Heart left ventricle (tissue), 16 donors: ENCODE results near the gene TMEM169. TPM values are rescaled to one million over a fixed set of nuclear protein-coding genes. Genes with fewer than 3 reads are reported as not detected.

ENCODE experiments used
- ATAC-seq, 4 donors: fragments of 200-7000 bp; cut with Tn5 transposase; one replicate each; pipeline ENCODE4 v1.9.1; 2020 to 2022; ENCODE audit warnings: moderate library complexity in 4 of 4, mild to moderate bottlenecking in 3 of 4, moderate number of reproducible peaks in 1 of 4
- DNase-seq, 5 donors: peaks; one replicate each; pipeline ENCODE4 v3.0.0-alpha.2; 2020
- H3K27ac ChIP-seq, 12 donors: fragments of 200-600 bp; sonication (generic) in 4 of 12; one replicate each; pipeline versions ENCODE4 v1.5.0 to v1.8.0; 2016 to 2022; ENCODE audit warnings: mild to moderate bottlenecking in 2 of 12
- H3K27me3 ChIP-seq, 9 donors: fragments of 200-600 bp; sonication (generic) in 2 of 9; one replicate each; pipeline versions ENCODE4 v1.5.1 to v1.8.0; 2016 to 2022; ENCODE audit warnings: mild to moderate bottlenecking in 3 of 9
- H3K36me3 ChIP-seq, 9 donors: fragments of 200-600 bp; sonication (generic) in 2 of 9; one replicate each; pipeline versions ENCODE4 v1.5.0 to v1.8.0; 2018 to 2022; ENCODE audit warnings: mild to moderate bottlenecking in 2 of 9
- H3K4me1 ChIP-seq, 12 donors: fragments of 200-600 bp; sonication (generic) in 4 of 12; one replicate each; pipeline versions ENCODE4 v1.5.0 to v1.8.0; 2016 to 2022; ENCODE audit warnings: mild to moderate bottlenecking in 3 of 12
- H3K4me3 ChIP-seq, 12 donors: fragments of 200-600 bp; sonication (generic) in 4 of 12; one replicate each; pipeline versions ENCODE4 v1.5.0 to v1.8.0; 2017 to 2022; ENCODE audit warnings: mild to moderate bottlenecking in 9 of 12, moderate library complexity in 4 of 12
- H3K9me3 ChIP-seq, 12 donors: fragments of 200-600 bp; sonication (generic) in 4 of 12; one replicate each; pipeline versions ENCODE4 v1.5.0 to v1.8.0; 2016 to 2022; ENCODE audit warnings: mild to moderate bottlenecking in 1 of 12
- POLR2A ChIP-seq, 2 donors: fragments of 450-650 bp; IDR thresholded peaks; one replicate each; pipeline ENCODE4 v1.6.1; 2017; ENCODE audit warnings: antibody characterized with exemption in 2 of 2, mild to moderate bottlenecking in 2 of 2, moderate library complexity in 2 of 2
- WGBS, 4 donors: extraction: QIAGEN DNeasy Blood & Tissue Kit in 2 of 4; methylation state at CpG; one replicate each; pipeline versions ENCODE4 v1.1.5 to v1.1.7; 2013 to 2018; 5-methylcytosine and 5-hydroxymethylcytosine counted together
- intact Hi-C, 10 donors: fragments of 100-400 bp; cut with DNase I; formaldehyde crosslinking; loops; one replicate each; pipeline versions ENCODE4 v1.11.1 to v1.14.2; 2022
- polyA plus RNA-seq, 2 donors: library from polyadenylated mRNA; stranded (reverse); fragments of 200-250 nt; gene quantifications; one replicate each; pipeline ENCODE4 v1.2.3, GENCODE V29; 2013
- total RNA-seq, 9 donors: library from RNA; depleted of rRNA in 2 of 9; stranded (reverse); fragments of >200 nt in 2 of 9; fragmentation: NEBNext Ultra II Directional in 3 of 9; extraction: Animal tissue kit (Norgen Biotek cat#: 25700) in 3 of 9; gene quantifications; one replicate each; pipeline versions ENCODE4 v1.1.0 to v1.2.4, GENCODE V29; 2016 to 2023
- TF ChIP-seq, protein P1 (sequence below), 12 donors: fragments of 200-600 bp; sonication (generic) in 4 of 12; IDR thresholded peaks; one replicate each; pipeline versions ENCODE4 v1.5.0 to v1.8.0; 2018 to 2022; ENCODE audit warnings: antibody characterized with exemption in 12 of 12, mild to moderate bottlenecking in 5 of 12
- donor health status: ischemic (EF 13 %, LVEDD 7.1; RV severe dilation, severe dysfunction).
- donor health status: healthy with polysubstance abuse.
- donor health status: DM: no; HTN: yes; CAD: no.
- donor health status: DM: no; HTN: no; CAD: no.
- donor health status: ischemic (EF 25% LVEDD 6.9; RV normal size, moderate dysfunction).
- donor health status: ischemic (EF 25% LVEDD 5.7; RV mildly dilated, moderate dysfunction).
- donor health status: healthy.
- donor health status: DM: yes; HTN: yes; CAD: no.
- donor health status: ischemic (EF 35%, LVEDD 5.7; RV mildly dilated, moderate dysfunction).
- donor health status: nonischemic (EF 11% LVEDD 7.7; RV severe dilation, severe dysfunction).
- donor health status: DM: yes; HTN: yes; CAD: no.
- donor health status: PGD.
- donor health status: ischemic (EF 29% LVEDD 5.4; RV normal size, mild dysfunction).
- donor health status: nonischemic (EF 23%, LVEDD 6.1; RV moderate dilation, normal function).

Gene TMEM169
- total and polyA plus RNA-seq, 11 donors, result 0.15 to 1.5 (median 0.32) TPM

DNA sequence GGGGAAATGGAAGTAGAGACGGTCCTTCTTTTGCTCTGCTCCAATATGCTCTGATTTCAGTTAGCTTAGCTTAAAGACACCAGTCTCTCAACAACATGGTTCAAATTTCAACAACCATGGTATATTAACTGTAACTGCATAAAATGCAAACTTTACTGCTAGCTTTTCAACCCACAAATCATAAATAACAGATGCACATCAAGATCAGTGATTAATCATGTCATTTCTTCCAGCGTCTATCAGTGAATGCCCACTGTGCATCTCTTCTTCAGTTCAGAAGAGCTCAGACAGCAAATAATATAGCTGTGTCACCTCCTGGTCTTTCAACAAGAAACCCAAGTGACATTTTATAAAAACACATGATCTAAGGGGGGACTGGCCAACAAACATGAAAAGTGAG, 12.7 kb upstream of the TMEM169 start:
- ATAC-seq (no peak), DNase-seq (no peak)
- Histone ChIP-seq H3K4me1 (no peaks in the 10 kb centered on the region), H3K9me3 (peaks cover 0 to 4% (median 0%) of the 10 kb centered on the region in 12 donors), H3K27ac (no peak overlapping the region), H3K36me3 (peaks cover 0 to 24% (median 22%) of the 10 kb centered on the region in 9 donors), H3K4me3 (no peak overlapping the region), H3K27me3 (no peaks in the 10 kb centered on the region)
- intact Hi-C loops, result no loop called here
- TF ChIP-seq POLR2A (IDR thresholded peaks at IDR 0.05), result no peak
- TF ChIP-seq, protein P1, sequence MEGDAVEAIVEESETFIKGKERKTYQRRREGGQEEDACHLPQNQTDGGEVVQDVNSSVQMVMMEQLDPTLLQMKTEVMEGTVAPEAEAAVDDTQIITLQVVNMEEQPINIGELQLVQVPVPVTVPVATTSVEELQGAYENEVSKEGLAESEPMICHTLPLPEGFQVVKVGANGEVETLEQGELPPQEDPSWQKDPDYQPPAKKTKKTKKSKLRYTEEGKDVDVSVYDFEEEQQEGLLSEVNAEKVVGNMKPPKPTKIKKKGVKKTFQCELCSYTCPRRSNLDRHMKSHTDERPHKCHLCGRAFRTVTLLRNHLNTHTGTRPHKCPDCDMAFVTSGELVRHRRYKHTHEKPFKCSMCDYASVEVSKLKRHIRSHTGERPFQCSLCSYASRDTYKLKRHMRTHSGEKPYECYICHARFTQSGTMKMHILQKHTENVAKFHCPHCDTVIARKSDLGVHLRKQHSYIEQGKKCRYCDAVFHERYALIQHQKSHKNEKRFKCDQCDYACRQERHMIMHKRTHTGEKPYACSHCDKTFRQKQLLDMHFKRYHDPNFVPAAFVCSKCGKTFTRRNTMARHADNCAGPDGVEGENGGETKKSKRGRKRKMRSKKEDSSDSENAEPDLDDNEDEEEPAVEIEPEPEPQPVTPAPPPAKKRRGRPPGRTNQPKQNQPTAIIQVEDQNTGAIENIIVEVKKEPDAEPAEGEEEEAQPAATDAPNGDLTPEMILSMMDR (IDR thresholded peaks at IDR 0.05), result no peak
- 89 to 95% (median 92%) methylated on average over 2 of the region's 2 CpGs for WGBS, 4 donors

DNA sequence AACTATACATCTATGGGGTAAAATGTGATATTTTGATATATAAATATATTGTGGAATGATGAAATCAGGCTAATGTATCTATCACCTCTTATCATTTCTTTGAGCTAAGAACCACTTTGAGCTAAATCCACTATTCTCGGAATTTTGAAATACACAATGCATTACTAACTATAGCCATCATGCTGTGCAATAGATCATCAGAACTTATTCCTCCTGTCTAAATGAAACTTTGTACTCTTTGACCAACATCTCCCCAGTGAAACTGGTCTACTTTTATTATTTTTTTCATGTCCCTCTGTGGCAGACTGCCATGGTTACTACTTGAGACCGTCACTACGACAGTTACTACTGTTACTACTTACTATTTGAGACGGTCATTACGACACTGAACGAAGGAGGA, 11.5 kb upstream of the TMEM169 start:
- WGBS, 4 donors, result 89 to 94% (median 91%) methylated on average over 6 of the region's 6 CpGs
- Histone ChIP-seq H3K36me3 (peaks cover 0 to 16% (median 12%) of the 10 kb centered on the region in 9 donors), H3K9me3 (peaks cover 0 to 4% (median 0%) of the 10 kb centered on the region in 12 donors), H3K27ac (no peak overlapping the region), H3K27me3 (no peaks in the 10 kb centered on the region), H3K4me3 (no peak overlapping the region), H3K4me1 (no peaks in the 10 kb centered on the region)
- TF ChIP-seq, protein P1 (IDR thresholded peaks at IDR 0.05), result no peak
- no peak for TF ChIP-seq POLR2A (IDR thresholded peaks at IDR 0.05)
- ATAC-seq, result no peak
- no peak for DNase-seq
- intact Hi-C loops, result no loop called here

DNA sequence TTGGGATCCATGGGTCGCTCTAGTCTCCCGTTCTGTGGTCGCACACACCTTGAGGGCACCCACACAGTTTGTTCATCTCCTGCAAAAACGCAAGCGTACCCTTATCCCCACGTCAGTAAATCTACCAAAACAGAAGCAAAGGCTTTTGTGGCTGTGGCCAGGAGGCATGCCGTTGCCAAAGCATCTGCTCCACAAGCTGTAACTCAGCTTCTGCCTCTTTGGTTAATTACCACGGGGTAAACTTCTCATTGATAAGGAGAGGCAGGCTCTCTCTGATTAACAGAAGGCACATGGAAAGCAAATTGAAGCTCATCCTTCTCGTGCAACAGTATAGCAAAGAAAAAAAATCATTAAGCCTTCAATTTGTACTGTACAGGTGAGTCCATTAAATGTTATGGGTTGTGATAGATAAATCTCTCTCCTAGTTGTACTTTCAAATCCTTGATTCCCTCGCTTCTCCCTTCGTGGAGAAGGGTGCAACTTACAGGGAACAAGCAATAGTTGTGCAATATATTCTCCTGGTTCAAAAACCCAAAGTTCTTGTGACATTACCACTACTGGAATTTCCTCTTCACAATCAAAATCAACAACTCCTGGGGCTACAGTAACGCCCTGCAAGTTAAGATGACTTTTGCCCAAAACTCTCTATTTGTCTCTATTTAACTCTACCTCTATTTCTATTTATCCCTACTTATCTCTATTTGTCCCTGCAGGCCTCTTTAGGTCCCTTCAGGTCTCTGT, 10.4 kb upstream of the TMEM169 start:
- H3K4me3 ChIP-seq, result no peak overlapping the region
- DNase-seq, result no peak
- no peak for ATAC-seq
- H3K27me3 ChIP-seq, result no peaks in the 10 kb centered on the region
- intact Hi-C loops, result no loop called here
- H3K36me3 ChIP-seq, result peaks cover 0 to 5% (median 1%) of the 10 kb centered on the region in 9 donors
- H3K4me1 ChIP-seq, result no peaks in the 10 kb centered on the region
- H3K27ac ChIP-seq, result no peak overlapping the region
- peaks cover 0 to 4% (median 0%) of the 10 kb centered on the region in 12 donors for H3K9me3 ChIP-seq
- TF ChIP-seq, protein P1 (IDR thresholded peaks at IDR 0.05), result no peak
- TF ChIP-seq POLR2A (IDR thresholded peaks at IDR 0.05), result no peak
- WGBS, 4 donors, result 79 to 89% (median 85%) methylated on average over 12 of the region's 12 CpGs

DNA sequence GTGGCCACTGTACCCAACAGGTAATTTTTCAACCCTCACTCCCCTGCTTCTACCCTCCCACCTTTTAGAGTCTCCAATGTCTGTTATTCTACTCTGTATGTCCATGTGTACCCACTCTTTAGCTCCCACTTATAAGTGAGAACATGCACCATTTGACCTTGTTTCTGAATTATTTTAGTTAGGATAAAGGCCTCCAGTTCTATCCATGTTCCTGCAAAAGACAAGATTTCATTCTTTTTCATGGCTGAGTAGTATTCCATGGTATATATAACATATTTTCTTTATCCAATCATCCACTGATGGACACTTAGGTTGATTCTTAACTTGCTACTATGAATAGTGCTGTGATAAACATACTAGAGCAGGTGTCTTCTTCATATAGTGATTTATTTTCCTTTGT, 9.2 kb upstream of the TMEM169 start:
- H3K27me3 ChIP-seq, result no peaks in the 10 kb centered on the region
- H3K36me3 ChIP-seq, result peaks cover 0 to 5% (median 0%) of the 10 kb centered on the region in 9 donors
- ATAC-seq (no peak), DNase-seq (no peak)
- no peaks in the 10 kb centered on the region for H3K4me1 ChIP-seq
- intact Hi-C loops, result no loop called here
- no peak for TF ChIP-seq POLR2A (IDR thresholded peaks at IDR 0.05)
- TF ChIP-seq, protein P1 (IDR thresholded peaks at IDR 0.05), result no peak
- H3K27ac ChIP-seq, result no peak overlapping the region
- H3K9me3 ChIP-seq, result peaks cover 0 to 4% (median 0%) of the 10 kb centered on the region in 12 donors
- no peak overlapping the region for H3K4me3 ChIP-seq
